Measurements from ENCODE around the gene CNDP1. TPM values are rescaled to one million over a fixed set of nuclear protein-coding genes. Genes with fewer than 3 reads are reported as not detected.

CNDP1 gene
- total and polyA plus RNA-seq, 4 donors: 0.09 to 21.1 (median 5.8) TPM

GRCh38 chr18:74573053-74573452 is 38.8 kb downstream of the CNDP1 start:
- Histone ChIP-seq H3K27ac (ENCODE audit: low read depth in 1 of 2, low read length in 2 of 2) (no peak overlapping the region), H3K4me3 (ENCODE audit: low read depth in 1 of 3, low read length in 3 of 3) (no peak overlapping the region), H3K36me3 (ENCODE audit: control insufficient read depth in 4 of 4, insufficient read depth in 3 of 4, low read depth in 1 of 4, low read length in 3 of 4) (peaks cover 0 to 5% (median 2%) of the 10 kb centered on the region in 4 donors), H3K9ac (ENCODE audit: low read depth in 1 of 2, low read length in 2 of 2) (no peak overlapping the region), H3K9me3 (ENCODE audit: control insufficient read depth in 4 of 4, low read length in 3 of 4) (no peaks in the 10 kb centered on the region), H3K4me1 (ENCODE audit: control insufficient read depth in 4 of 4, insufficient read depth in 4 of 4, low read length in 3 of 4) (no peaks in the 10 kb centered on the region), H3K27me3 (ENCODE audit: control insufficient read depth in 4 of 4, insufficient read depth in 4 of 4, low read length in 3 of 4) (no peaks in the 10 kb centered on the region)
- DNase-seq (ENCODE audit: low spot score): no peak
- TF ChIP-seq REST (IDR thresholded peaks at IDR 0.05): no peak
- no peak for TF ChIP-seq HNF4G (IDR thresholded peaks at IDR 0.05)
- no peak for TF ChIP-seq MAX (IDR thresholded peaks at IDR 0.05)
- no peak for TF ChIP-seq TAF1 (conservative IDR thresholded peaks at IDR 0.05)
- TF ChIP-seq SP1 (IDR thresholded peaks at IDR 0.05): no peak
- TF ChIP-seq ZBTB33 (IDR thresholded peaks at IDR 0.05): no peak
- no peak for TF ChIP-seq JUND (IDR thresholded peaks at IDR 0.05)
- TF ChIP-seq ATF3 (IDR thresholded peaks at IDR 0.05): no peak
- no peak for TF ChIP-seq EGR1 (IDR thresholded peaks at IDR 0.05; ENCODE audit: low read depth in 2 of 2)
- no peak for TF ChIP-seq HNF4A (conservative IDR thresholded peaks at IDR 0.05)
- TF ChIP-seq FOXA1 (IDR thresholded peaks at IDR 0.05): no peak
- TF ChIP-seq NR2F2 (IDR thresholded peaks at IDR 0.05): no peak
- TF ChIP-seq RAD21 (IDR thresholded peaks at IDR 0.05): no peak

- H3K27ac ChIP-seq (ENCODE audit: low read depth in 1 of 2, low read length in 2 of 2): no peak overlapping the region
- no peaks in the 10 kb centered on the region for H3K9me3 ChIP-seq (ENCODE audit: control insufficient read depth in 4 of 4, low read length in 3 of 4)
- H3K4me3 ChIP-seq (ENCODE audit: low read depth in 1 of 3, low read length in 3 of 3): no peak overlapping the region
- no peaks in the 10 kb centered on the region for H3K27me3 ChIP-seq (ENCODE audit: control insufficient read depth in 4 of 4, insufficient read depth in 4 of 4, low read length in 3 of 4)
- no peak for DNase-seq (ENCODE audit: low spot score)
- no peak overlapping the region for H3K9ac ChIP-seq (ENCODE audit: low read depth in 1 of 2, low read length in 2 of 2)
- 86% methylated on average over 2 of the region's 2 CpGs for WGBS
- H3K4me1 ChIP-seq (ENCODE audit: control insufficient read depth in 4 of 4, insufficient read depth in 4 of 4, low read length in 3 of 4): no peaks in the 10 kb centered on the region
- H3K36me3 ChIP-seq (ENCODE audit: control insufficient read depth in 4 of 4, insufficient read depth in 3 of 4, low read depth in 1 of 4, low read length in 3 of 4): peaks cover 0 to 5% (median 2%) of the 10 kb centered on the region in 4 donors
- TF ChIP-seq RAD21 (IDR thresholded peaks at IDR 0.05) (no peak), NR2F2 (IDR thresholded peaks at IDR 0.05) (no peak), GABPA (IDR thresholded peaks at IDR 0.05 in 1 of 2, conservative IDR thresholded peaks at IDR 0.05 in 1 of 2) (no peak), ZBTB33 (IDR thresholded peaks at IDR 0.05) (no peak), REST (IDR thresholded peaks at IDR 0.05) (no peak), FOXA2 (IDR thresholded peaks at IDR 0.05) (no peak), EGR1 (IDR thresholded peaks at IDR 0.05; ENCODE audit: low read depth in 2 of 2) (no peak), CTCF (IDR thresholded peaks at IDR 0.05; ENCODE audit: low read depth, low read length, missing input control) (no peak), HNF4A (conservative IDR thresholded peaks at IDR 0.05) (no peak), MAX (IDR thresholded peaks at IDR 0.05) (no peak), SP1 (IDR thresholded peaks at IDR 0.05) (no peak), HNF4G (IDR thresholded peaks at IDR 0.05) (no peak), FOXA1 (IDR thresholded peaks at IDR 0.05) (no peak), RXRA (IDR thresholded peaks at IDR 0.05) (no peak), TAF1 (conservative IDR thresholded peaks at IDR 0.05) (no peak), JUND (IDR thresholded peaks at IDR 0.05) (no peak)
Measured at GRCh38 chr18:74574916-74575315, 40.6 kb downstream of the CNDP1 start.
